CD4-positive, alpha-beta T cell treated with Interferon alpha-2 for 1 hour (primary cell): ENCODE data around the gene SGMS1.
A peak's percentile ranks its signal among the peaks of the same experiment; 100 is the strongest.
"Not testable (repeated sequence)": the region's sequence is repeated elsewhere in the genome, so short reads cannot be mapped to it uniquely, and the experiment has no call there.

Experiments
- DNase-seq, 2 donors: peaks; one replicate each; pipeline ENCODE4 v3.0.0-alpha.2; 2020 to 2022

The SGMS1 gene

DNA sequence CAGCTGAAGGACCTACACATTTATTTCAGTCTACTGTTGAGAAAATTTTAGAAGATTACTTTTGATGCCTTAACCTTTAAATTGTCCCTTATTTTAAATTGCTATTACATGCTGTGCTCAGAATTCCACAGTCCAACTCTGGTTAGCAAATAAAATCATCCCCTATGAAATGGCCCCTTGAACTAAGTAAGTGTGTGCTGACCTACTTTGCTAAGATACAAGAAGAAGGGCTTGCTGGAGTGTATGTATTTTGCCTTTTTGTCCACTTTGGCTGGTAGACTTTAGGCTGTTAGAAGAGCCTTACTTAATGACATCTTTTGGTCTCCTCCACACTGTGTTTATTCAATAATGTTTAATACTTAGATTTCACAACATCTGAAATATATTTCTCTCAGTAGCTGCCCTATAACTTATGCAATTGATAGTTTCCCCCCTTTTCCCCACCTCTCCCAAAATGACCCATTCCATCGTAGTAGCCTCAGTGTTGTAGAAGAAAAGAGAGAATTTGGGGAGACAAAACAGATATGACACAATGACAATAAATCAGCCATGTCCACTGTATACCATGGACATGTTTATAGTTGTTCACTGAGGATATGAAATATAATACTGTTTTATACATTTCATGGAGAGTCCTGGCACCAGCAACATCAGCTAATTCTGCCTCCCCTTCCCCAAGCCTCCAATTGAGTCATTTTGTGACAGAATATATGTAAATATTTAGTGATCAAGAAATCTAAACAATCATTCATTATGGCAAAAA, 264.6 kb downstream of the SGMS1 start:
- DNase-seq, result no peak

DNA sequence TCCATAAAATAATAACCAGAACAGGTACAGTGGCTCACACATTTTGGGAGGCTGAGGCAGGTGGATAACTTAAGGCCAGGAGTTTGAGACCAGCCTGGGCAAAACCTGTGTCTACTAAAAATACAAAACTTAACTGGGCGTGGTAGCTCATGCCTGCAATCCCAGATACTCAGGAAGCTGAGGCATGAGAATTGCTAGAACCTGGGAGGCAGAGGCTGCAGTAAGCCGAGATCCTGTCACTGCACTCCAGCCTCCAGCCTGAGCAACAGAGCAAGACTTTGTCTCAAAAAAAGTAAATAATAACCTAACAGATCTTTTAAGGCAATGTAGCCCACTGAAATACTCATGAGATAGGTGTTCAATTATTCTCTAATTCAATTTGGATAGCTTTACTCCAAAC, 265.3 kb downstream of the SGMS1 start:
- DNase-seq, result no peak

DNA sequence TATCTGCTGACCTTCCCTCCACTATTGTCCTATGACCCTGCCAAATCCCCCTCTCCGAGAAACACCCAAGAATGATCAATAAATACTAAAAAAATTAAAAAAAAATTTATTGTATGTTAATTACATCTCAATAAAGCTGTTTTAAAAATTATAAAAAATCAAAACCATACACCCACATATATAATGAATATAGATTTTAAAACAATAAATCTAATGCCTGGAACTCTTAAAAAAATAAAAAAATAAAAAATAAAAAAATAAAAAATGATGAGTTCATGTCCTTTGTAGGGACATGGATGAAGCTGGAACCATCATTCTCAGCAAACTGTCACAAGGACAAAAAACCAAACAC, 267.3 kb downstream of the SGMS1 start:
- DNase-seq, result not testable (repeated sequence)

DNA sequence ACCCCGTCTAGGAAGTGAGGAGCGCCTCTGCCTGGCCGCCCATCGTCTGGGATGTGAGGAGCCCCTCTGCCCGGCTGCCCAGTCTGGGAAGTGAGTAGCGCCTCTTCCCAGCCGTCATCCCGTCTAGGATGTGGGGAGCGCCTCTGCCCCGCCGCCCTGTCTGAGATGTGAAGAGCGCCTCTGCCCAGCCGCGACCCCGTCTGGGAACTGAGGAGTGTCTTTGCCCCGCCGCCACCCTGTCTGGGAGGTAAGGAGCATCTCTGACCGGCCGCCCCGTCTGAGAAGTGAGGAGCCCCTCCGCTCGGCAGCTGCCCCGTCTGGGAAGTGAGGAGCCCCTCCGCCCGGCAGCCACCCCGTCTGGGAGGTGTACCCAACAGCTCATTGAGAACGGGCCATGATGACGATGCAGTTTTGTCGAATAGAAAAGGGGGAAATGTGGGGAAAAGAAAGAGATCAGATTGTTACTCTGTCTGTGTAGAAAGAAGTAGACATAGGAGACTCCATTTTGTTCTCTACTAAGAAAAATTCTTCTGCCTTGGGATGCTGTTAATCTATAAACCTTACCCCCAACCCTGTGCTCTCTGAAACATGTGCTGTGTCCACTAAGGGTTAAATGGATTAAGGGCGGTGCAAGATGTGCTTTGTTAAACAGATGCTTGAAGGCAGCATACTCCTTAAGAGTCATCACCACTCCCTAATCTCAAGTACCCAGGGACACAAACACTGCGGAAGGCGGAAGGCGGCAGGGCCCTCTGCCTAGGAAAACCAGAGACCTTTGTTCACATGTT, 267.9 kb downstream of the SGMS1 start:
- not testable (repeated sequence) for DNase-seq

DNA sequence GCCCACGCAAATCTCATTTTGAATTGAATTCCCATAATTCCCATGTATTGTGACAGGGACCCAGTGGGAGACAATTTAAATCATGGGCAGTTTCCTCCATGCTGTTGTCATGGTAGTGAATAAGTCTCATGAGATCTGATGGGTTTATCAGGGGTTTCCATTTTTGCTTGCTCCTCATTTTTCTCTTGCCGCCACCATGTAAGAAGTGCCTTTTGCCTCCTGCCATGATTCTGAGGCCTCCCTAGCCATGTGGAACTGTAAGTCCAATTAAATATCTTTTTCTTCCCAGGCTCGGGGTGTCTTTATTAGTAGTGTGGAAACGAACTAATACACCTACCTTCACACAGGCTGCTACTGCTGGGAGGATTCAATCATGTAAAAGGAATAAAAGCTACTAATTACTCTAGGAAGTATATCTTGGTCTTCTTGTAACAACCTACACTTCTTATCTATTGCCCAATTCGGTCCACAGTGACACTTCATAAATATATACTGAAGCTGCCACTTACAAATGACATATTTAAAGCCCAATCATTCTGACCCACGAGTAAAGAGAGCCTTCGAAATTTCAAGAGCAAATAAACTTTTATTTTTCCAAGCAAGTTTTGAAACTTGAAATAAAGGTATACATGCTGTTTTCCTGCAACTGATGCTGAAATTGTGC, 272.1 kb downstream of the SGMS1 start:
- no peak for DNase-seq

DNA sequence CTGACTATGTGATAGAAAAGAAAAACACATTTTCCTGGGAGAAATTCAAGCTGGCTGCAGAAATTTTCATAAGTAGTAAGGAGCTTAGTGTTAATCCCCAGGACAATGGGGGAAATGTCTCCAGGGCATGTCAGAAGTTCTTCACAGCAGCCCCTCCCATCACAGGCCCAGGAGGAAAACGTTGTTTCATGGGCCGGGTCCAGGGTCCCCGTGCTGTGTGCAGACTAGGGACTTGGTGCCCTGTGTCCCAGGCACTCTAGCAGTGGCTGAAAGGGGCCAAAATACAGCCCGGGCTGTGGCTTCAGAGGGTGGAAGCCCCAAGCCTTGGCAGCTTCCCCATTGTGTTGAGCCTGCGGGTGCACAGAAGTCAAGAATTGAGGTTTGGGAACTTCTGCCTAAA, 273.4 kb downstream of the SGMS1 start:
- no peak for DNase-seq

DNA sequence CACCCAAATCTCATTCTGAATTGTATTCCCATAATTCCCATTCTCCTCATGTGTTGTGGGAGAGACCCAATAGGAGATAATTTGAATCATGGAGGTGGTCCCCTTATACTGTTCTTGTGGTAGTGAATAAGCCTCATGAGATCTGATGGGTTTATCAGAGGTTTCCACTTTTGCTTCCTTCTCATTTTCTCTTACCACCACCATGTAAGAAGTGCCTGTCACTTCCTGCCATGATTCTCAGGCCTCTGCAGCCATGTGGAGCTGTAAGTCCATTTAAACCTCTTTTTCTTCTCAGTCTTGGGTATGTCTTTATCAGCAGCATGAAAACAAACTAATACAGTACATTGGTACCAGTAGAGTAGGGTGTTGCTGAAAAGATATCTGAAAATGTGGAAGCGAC, 274.2 kb downstream of the SGMS1 start:
- DNase-seq, result no peak

DNA sequence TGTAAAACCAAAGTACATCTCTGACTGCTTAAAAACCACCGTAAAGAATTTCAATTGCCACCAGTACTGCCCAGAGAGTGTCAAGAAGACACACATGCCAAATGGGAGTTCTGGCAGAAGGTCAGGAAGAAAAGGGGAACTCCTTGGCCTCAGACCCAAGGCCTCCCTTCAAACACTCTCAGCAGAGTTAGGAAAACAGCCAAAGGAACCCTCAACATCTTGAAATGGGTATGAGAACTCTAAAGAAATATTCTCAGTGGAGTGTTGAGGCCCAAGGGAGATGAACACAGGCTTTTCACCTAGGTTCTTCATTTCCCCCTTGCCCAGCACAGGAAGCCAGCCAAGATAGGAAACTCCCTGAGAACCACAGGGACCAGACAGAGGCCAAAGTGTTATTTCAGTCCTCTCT, 276.4 kb downstream of the SGMS1 start:
- no peak for DNase-seq

DNA sequence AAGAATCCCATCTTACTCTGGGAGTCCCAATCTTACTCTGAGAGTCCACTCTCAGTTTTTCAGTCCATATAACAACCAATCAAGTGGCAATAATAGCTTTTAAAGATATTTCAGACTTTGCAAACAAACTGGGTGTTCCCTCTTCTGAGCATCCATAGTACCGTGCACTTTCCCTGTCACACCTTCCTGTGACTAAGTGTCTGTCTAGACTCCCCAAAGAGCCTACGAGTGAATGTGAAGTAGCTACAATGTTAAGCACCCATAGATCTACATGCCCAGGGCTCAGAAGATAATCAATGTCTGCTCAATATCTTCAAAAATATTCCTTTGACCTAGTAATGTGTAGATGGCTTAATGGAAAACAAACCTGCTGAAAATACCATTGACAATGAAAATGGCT, 276.8 kb downstream of the SGMS1 start:
- DNase-seq, result no peak

DNA sequence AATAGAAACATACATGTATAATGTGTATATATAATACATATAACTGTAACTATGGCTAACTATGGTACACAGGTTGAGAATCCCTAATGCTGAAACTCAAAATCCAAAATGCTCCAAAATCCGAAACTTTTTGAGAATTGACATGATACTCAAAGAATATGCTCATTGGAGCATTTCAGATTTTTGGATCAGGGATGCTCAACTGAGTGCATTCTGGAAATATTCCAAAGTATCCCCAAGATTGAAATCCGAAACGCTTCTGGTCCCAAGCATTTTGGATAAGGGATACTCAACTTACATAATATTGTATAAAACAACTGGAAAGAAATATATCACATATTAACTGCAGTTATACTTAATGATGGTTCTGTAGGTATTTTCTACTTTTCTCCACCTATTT, 278.2 kb downstream of the SGMS1 start:
- DNase-seq, result no peak

DNA sequence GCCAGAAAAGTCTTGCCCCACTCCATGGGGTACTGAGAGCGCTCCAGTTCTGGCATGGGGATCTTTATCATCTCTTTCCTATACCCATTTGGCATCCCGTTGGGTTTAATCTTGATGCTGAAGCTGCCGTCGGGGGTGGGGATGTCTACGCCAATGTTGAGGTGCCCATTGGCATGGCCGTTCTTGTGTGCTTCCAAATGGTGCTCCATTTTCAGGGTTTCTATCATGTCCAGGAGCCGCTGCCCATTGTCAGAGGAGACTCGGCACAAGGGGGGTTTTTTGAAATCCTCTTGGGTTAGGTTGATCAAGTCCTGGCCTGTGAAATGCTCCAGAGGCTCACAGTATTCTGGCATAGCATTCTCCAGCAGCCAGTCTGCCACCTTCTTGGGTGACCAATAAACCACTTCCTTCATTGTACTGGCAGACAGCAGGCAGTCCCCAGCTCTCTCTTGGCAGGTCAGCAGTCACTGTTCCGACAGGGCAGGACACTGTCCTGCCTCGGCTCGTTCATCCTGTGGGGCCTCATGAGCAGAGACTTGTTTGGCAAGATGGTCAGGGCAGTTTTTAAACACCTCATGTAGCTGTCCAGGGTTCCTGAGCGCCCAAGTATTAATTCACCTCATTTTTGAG, 279.9 kb downstream of the SGMS1 start:
- no peak for DNase-seq

DNA sequence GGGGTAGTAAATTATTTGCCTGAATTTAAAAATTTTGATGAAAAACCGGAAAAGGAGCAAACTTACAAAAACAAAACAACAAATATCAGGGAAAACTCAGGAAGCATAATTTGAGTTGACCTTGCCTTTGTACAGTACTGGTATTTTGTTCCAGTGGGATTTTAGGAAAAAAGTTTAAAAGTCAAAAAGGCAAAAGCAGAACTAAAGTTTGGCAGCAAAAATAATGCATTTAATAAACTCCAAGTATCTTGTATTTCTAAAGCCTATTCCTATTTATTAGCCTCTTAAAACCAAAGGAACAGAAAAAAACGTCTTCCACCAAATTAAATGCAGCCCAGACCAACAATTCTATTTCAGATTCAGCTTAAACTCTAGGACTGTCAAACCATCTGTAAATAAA, 281.8 kb downstream of the SGMS1 start:
- no peak for DNase-seq

DNA sequence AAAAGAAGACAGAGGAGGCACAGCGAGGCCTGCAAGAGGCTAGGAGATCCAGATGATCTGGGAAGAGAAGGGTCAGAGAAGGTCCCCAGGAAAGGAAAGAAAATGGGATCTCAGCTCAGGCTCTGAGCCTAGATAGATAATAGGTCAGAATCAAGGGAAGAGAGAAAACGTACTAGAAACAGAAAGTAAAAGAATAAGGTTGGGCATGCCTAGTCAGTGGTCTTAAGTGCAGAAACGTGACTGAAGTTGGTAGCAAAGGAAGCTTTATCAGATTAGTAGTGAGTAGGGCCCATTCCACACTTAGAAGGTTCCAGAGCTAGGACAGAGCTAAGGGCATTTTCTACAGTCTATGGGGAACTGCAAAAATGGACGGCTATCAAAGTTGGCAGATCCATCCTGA, 287.6 kb downstream of the SGMS1 start:
- no peak for DNase-seq

DNA sequence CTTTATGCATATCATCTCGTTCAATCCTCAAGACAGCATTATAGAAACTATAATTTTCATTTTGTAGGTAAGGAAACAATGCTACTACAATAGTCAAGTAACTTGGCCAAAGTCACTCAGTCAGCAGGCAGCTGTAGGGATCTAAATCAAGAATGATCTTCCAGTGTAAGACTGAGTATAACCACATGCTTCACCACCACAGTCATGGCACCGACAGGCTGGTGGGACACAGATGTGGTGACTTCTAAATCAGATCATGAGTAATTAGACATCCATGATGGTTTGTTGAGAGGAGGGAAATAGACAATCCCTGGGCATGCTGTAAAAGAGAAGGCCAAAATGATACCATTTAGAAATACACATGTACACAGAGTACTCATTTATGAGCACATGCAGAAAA, 288.4 kb downstream of the SGMS1 start:
- no peak for DNase-seq

DNA sequence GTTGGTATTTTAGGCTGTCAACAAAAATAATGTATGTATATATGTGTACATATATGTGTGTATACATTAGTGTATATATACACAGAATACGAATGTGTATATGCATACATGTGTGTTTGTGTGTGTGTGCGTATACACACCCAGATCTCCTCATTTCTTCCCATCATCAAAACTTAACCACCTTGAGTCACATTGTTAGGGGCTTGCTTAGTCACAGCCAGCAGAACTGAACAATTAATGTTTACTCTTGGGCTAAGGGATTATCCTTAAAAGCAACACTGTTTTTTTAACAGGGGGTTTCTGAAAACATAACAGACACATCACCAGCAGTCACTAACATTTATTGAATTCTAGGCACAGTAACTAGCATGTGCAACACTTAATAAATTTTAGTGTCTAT, 289.5 kb downstream of the SGMS1 start:
- DNase-seq, result no peak

DNA sequence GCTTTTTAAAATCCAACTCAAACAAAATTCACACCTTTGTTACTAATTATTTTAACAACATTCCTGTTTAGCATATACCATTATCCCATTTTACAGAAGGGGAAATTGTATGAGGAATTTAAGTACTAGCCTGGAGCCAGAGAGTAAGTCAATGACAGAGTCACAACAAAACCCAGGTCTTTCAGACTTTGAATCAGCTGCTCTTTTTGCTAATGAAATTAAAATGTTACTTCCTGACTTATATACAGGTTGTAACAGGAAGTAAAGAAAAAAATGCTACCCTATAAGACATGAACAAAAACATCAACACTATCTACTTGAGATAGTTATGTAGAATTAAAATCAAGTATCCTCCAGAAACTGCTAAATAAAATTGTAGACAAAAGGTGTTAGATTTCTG, 289.9 kb downstream of the SGMS1 start:
- no peak for DNase-seq

DNA sequence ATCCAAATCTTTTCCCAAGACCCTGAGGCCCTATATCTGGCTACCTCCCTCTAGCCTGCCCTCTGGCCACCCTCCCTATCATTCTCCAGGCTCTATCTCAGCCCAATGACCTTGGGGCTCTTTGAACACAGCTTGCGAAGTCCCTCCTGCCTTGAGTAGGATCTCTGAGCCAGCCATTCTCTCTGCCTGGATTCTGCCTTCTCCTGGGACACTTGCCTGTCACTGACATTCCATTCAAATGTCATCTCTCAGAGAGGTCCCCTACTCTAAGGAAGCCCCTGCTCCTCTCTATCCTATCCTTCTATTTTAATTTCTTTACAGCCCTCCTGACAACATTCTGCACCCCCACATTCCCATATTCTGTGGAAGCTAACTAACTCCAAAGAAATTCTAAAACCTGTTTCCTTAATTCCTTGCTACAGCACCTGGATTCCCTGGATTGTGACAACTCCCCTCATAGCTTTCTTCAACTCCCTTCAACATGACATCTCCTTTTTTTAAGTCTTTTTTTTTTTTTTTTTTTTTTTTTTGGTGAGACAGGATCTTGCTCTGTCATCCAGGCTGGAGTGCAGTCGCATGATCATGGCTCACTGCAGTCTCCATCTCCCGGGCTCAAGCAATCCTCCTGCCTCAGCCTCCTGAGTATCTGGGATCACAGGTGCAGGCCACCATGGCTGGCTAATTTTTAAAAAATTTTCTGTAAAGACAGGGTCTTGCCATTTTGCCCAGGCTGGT, 291.5 kb downstream of the SGMS1 start:
- DNase-seq, result no peak

DNA sequence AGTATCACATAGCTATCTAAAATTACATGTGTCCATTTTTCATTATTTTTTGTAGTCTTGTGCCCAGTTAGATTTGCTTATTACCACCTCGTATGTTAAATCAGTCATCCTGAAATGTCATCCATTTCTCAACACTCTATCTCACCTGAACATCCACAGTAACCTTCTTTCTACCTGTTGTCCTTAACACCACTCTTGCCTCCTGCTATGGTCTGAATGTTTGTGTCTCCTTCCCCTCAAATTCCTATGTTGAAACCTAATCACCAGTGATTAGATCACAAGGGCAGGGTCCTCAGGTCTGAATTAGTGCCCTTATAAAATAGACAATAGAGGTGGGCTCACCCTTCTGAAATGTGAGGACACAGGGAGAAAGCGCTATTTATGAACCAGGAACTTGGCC, 292.3 kb downstream of the SGMS1 start:
- no peak for DNase-seq

DNA sequence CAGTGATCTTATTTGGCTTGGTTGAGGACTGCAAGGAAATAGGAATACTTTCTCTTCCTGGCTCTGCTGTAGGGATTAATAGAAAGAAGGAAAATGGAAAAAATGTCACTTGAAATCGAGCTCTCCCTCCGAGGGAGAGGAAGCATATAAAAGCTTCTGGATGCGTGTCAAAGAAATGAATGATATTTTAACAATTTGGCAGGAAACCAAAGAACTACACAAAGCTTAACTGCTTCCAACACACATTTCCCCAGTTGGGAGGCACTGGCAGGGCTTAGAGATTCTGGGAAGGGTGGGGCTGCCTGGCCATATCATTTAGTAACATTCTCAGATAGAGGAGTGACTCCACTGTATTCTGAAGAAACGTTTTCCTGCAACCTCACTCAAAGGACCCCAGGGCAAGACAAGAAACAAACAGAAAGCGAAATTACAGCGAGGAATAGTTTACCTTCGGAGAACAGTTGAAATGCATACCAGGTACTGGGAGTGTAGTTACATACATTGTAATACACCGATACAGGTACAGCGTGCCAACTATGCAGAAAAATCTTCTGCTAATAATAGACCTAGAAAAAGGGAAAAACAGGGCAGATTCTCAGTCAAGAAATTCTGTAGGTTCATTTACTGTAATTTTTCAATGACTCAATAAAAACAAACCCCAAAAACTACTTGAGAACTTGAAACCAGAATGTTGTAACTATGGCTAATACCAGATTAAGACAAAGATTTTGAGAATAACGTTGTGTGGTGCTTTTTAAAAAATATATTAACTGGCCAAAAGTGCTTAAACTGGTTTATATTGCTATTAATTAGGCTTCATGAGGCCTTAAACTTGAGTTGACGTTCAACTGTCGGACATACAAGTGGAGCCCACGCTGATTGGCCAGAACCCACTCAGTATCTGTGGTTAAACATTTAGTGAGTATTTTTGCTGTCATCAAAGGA, 296.7 kb downstream of the SGMS1 start:
- DNase-seq, result no peak

DNA sequence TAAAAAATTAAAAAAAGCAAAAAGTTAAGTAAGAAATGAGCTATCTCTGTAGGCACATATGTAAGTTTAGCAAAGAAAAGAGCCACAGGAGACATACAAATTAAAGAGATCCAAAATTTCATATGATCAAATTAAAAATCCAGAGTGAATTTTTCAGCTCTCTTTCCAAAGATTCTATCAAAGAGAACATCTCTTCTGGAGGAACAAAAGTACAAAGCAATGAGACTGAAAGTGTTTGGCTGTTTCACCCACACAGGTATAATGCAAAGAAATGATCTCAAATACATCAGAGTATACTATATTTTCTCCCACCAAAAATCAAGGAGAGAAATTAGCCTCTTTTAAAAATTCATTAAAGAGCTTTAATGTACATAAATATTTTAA, 297.6 kb downstream of the SGMS1 start:
- no peak for DNase-seq

DNA sequence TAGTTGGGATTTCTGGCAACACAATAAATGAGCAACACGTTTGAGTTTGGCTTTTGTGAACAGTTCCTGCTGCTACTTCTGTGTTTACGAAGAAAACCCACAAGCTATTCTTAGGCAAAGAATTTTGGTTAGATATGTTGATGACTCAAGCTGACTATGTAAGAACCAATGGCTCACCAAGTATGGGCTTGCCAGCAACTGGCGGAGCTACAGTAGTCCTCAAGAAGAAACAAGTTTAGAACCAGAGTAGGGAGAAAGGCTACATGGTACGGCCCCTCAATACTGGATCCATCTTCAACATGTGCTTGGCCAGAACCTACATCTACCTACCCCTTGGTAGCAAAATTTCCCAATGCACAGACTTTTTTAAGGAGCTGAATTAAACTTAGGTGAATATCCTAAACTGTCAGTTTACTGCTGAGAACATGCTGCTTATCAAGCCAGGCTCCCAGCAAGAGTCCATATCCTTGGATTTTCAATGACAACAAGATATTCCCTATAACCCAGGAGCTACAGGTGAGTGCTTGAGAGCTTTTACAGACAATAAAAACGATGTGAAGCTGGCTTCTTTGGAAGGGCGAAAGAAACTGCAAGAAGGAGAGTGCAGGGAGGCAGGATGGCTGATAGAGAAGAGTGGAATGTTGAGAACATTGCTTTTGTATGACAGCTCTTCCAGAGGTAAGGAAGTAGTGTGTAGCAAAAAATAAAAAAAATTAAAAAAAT, 298.1 kb downstream of the SGMS1 start:
- peak; percentile 6 to 12 for DNase-seq
